Osteocyte (in vitro differentiated cells): Measurements from ENCODE around the gene MUC4. TPM values are rescaled to one million over a fixed set of nuclear protein-coding genes. Genes with fewer than 3 reads are reported as not detected.

Experiments
- DNase-seq: peaks from one replicate; pipeline ENCODE4 v3.0.0; 2021; ENCODE audit warnings: mixed read lengths; ENCODE audit not compliant: unreplicated experiment; ENCODE audit errors: extremely low spot score
- H3K27ac Mint-ChIP-seq: one replicate; pipeline ENCODE4 v1.8.0; 2021; ENCODE audit warnings: mild to moderate bottlenecking, mixed read lengths; ENCODE audit not compliant: unreplicated experiment
- H3K27me3 Mint-ChIP-seq: one replicate; pipeline ENCODE4 v1.8.0; 2021; ENCODE audit warnings: mixed read lengths; ENCODE audit not compliant: unreplicated experiment
- H3K36me3 Mint-ChIP-seq: one replicate; pipeline ENCODE4 v1.8.0; 2021; ENCODE audit warnings: mixed read lengths; ENCODE audit not compliant: unreplicated experiment
- H3K4me1 Mint-ChIP-seq: one replicate; pipeline ENCODE4 v1.8.0; 2021; ENCODE audit warnings: mixed read lengths; ENCODE audit not compliant: unreplicated experiment
- H3K4me3 Mint-ChIP-seq: one replicate; pipeline ENCODE4 v1.8.0; 2021; ENCODE audit warnings: mild to moderate bottlenecking, moderate library complexity, mixed read lengths; ENCODE audit not compliant: unreplicated experiment
- H3K9me3 Mint-ChIP-seq: one replicate; pipeline ENCODE4 v1.8.0; 2021; ENCODE audit warnings: mixed read lengths; ENCODE audit not compliant: unreplicated experiment
- total RNA-seq: library from RNA; stranded (reverse); gene quantifications from 2 replicates; pipeline ENCODE4 v1.2.1, GENCODE V29; 2021
- TF ChIP-seq, protein P1 (sequence below): fragments of 200-600 bp; sonication (generic); IDR thresholded peaks from 2 replicates; pipeline ENCODE4 v1.5.0; 2021; ENCODE audit warnings: antibody characterized with exemption, mild to moderate bottlenecking, moderate library complexity

Gene MUC4
- total RNA-seq, 1 donor from 2014 or later: not detected

DNA sequence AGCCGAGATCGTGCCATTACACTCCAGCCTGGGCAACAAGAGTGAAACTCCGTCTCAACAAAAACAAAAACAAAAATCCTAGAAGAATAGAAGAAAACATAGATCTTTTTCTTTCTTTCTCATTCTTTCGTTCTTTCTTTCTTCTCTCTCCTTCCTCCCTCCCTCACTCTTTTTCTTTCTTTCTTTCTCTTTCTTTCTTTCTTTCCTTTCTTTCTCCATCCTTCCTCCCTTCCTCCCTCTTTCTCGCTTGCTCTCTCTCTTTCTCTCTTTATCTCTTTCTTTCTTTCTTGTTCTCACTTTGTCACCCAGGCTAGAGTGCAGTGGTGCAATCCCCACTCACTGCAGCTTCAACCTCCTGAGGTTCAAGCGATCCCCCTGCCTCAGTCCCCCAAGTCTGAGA is 33.8 kb upstream of the MUC4 start:
- H3K27ac Mint-ChIP-seq: no peak overlapping the region
- H3K27me3 Mint-ChIP-seq: peaks cover 8% of the 10 kb centered on the region
- no peaks in the 10 kb centered on the region for H3K4me1 Mint-ChIP-seq
- TF ChIP-seq, protein P1, sequence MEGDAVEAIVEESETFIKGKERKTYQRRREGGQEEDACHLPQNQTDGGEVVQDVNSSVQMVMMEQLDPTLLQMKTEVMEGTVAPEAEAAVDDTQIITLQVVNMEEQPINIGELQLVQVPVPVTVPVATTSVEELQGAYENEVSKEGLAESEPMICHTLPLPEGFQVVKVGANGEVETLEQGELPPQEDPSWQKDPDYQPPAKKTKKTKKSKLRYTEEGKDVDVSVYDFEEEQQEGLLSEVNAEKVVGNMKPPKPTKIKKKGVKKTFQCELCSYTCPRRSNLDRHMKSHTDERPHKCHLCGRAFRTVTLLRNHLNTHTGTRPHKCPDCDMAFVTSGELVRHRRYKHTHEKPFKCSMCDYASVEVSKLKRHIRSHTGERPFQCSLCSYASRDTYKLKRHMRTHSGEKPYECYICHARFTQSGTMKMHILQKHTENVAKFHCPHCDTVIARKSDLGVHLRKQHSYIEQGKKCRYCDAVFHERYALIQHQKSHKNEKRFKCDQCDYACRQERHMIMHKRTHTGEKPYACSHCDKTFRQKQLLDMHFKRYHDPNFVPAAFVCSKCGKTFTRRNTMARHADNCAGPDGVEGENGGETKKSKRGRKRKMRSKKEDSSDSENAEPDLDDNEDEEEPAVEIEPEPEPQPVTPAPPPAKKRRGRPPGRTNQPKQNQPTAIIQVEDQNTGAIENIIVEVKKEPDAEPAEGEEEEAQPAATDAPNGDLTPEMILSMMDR: no peak
- H3K36me3 Mint-ChIP-seq: no peaks in the 10 kb centered on the region
- DNase-seq: no peak
- H3K9me3 Mint-ChIP-seq: no peaks in the 10 kb centered on the region
- no peak overlapping the region for H3K4me3 Mint-ChIP-seq

DNA sequence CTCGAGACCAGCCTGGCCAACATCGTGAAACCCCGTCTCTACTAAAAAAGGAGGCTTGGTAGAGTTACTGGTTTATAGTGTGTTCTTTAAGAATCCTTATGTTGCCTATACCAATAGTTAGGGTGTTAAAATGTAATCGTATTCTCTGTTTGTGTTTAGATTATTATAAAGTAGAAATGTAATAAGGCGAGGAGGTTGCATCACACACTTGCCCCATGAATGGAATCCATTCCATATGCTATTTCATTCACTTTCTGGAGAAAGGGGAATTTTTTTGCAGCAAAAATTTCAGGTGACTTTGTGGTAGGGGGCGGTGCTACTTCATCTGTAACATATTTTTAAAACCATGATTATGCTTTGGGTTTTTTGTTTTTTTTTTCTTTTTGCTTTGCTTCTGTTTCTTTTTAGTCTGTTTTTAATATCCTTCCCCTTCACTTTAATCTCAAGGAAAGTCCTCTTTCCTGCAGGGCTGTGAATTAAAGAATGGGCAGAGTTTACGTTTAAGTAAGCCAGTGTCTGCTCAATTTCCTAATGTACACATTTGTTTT is 33.0 kb upstream of the MUC4 start:
- H3K4me3 Mint-ChIP-seq: no peak overlapping the region
- TF ChIP-seq, protein P1: no peak
- no peak for DNase-seq
- H3K4me1 Mint-ChIP-seq: no peaks in the 10 kb centered on the region
- H3K9me3 Mint-ChIP-seq: no peaks in the 10 kb centered on the region
- no peak overlapping the region for H3K27ac Mint-ChIP-seq
- H3K36me3 Mint-ChIP-seq: no peaks in the 10 kb centered on the region
- H3K27me3 Mint-ChIP-seq: peaks cover 8% of the 10 kb centered on the region

DNA sequence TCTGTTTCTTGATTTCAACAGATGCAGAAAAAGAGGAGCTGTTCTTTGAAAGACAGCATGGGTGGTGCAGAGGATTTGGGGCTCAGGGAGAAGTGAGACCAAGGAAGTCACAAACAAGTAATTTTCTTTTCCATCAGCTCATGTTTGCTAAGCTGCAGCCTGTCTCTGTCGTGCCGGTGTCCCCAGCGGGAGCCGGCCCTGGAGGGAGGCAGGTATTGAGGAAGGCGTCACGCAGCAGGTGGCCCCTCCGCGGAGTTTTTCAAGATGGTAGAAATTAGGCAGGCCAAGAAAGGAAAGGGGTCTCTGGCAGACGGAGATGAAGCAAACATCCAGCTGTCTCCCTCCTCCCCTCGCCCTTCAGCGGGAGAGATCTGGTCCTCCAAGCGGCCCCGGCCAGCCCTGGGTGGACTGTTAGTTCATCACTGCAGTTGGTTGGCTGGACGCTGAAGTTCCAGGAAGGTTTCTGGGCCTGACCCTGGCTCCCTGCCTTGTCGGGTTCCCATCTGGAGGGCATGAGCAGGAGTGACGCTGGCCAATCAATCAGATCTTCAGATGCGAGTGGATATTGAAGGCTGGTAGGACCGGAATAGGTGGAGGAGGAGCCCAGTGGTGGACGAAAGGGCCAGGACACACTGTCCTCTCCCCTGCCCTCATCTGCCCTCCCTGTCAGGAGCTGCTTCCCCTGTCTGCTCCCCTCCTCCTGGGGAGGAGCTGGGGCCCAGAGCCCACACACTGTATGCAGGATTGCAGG is 27.7 kb upstream of the MUC4 start:
- H3K4me1 Mint-ChIP-seq: no peaks in the 10 kb centered on the region
- TF ChIP-seq, protein P1: no peak
- DNase-seq: no peak
- H3K4me3 Mint-ChIP-seq: no peak overlapping the region
- H3K36me3 Mint-ChIP-seq: no peaks in the 10 kb centered on the region
- H3K27me3 Mint-ChIP-seq: peaks cover 31% of the 10 kb centered on the region
- no peaks in the 10 kb centered on the region for H3K9me3 Mint-ChIP-seq
- no peak overlapping the region for H3K27ac Mint-ChIP-seq

DNA sequence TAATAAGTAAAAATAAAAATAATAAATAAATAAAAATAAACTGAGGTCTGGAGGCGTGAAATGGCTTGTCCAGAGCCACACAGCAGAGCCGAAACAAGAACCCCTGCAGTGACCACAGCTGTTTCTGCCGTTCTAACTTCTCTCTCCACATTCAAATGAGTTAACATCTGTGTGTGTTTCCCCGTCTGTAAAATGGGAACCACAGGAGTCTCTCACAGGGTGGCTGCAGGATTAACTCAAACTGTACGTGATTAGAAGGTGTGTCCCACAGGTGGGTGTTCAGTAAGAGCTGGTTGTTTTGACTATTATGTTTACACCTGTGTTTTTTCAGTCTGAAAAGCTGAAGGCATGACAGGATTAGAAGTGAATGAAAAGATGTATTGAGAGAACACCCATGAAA is 27.0 kb upstream of the MUC4 start:
- TF ChIP-seq, protein P1: no peak
- Mint-ChIP-seq H3K9me3 (no peaks in the 10 kb centered on the region), H3K27me3 (peaks cover 25% of the 10 kb centered on the region), H3K4me3 (no peak overlapping the region), H3K4me1 (no peaks in the 10 kb centered on the region), H3K27ac (no peak overlapping the region), H3K36me3 (no peaks in the 10 kb centered on the region)
- DNase-seq: no peak

DNA sequence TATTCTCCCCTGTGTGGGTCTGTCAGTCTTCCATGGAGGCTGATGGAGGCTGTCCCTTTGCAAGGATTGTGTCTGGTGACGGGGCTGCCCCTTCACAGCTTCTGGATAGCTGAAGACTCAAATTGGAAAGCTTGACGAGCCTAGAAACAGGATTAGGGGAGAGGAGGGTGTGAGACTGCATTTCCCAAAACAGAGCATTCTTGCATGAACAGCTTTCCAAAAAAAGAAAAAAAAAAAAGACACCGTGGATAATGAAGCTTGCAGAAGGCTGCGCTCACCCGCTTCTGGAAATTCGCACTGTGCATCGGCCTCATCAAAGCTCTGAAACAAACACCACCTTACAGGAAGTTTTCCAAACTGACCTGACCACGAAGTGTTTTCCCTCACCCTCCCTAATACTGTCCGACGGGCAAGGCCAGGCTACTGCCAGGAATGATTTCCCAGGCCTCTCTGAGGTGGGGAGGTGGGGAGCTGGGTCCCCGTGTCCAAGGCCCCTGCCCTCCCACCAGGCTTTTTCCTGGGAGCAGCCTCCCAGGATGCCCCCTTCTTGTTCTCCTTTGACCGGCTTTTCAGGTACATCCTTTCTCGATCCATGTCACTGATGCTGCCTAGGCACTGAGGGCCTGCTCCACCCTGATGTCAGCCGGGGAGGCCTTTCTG is 24.9 kb upstream of the MUC4 start:
- Mint-ChIP-seq H3K27ac (no peak overlapping the region), H3K36me3 (no peaks in the 10 kb centered on the region)
- no peak for DNase-seq

More for the DNA sequence above, 24.9 kb upstream of the MUC4 start:
- no peak overlapping the region for H3K4me3 Mint-ChIP-seq
- H3K27me3 Mint-ChIP-seq: peaks cover 27% of the 10 kb centered on the region
- H3K9me3 Mint-ChIP-seq: no peaks in the 10 kb centered on the region
- TF ChIP-seq, protein P1: no peak
- no peaks in the 10 kb centered on the region for H3K4me1 Mint-ChIP-seq
